Chondrocyte (in vitro differentiated cells): ENCODE results near the gene NSDHL. TPM values are rescaled to one million over a fixed set of nuclear protein-coding genes. Genes with fewer than 3 reads are reported as not detected.
"Not testable (repeated sequence)": the region's sequence is repeated elsewhere in the genome, so short reads cannot be mapped to it uniquely, and the experiment has no call there.

Experiments
- DNase-seq: peaks from one replicate; pipeline ENCODE4 v3.0.0; 2021; ENCODE audit warnings: mixed read lengths, low spot score
- H3K27ac Mint-ChIP-seq: one replicate; pipeline ENCODE4 v1.8.0; 2021; ENCODE audit warnings: mild to moderate bottlenecking, moderate library complexity, mixed read lengths; ENCODE audit not compliant: unreplicated experiment
- H3K27me3 Mint-ChIP-seq: 2 replicates; pipeline ENCODE4 v1.8.0; 2021; ENCODE audit warnings: low read depth, mixed read lengths
- H3K36me3 Mint-ChIP-seq: 2 replicates; pipeline ENCODE4 v1.8.0; 2021; ENCODE audit warnings: low read depth, mixed read lengths
- H3K4me1 Mint-ChIP-seq: 2 replicates; pipeline ENCODE4 v1.8.0; 2021; ENCODE audit warnings: low read depth, mild to moderate bottlenecking, mixed read lengths
- H3K4me3 Mint-ChIP-seq: one replicate; pipeline ENCODE4 v1.8.0; 2021; ENCODE audit warnings: mild to moderate bottlenecking, moderate library complexity, mixed read lengths; ENCODE audit not compliant: unreplicated experiment
- H3K9me3 Mint-ChIP-seq: 2 replicates; pipeline ENCODE4 v1.8.0; 2021; ENCODE audit warnings: low read depth, mixed read lengths
- CTCF ChIP-seq: fragments of 200-600 bp; sonication (generic); IDR thresholded peaks from 2 replicates; pipeline ENCODE4 v1.5.0; 2021; ENCODE audit warnings: antibody characterized with exemption, mild to moderate bottlenecking, moderate library complexity
- total RNA-seq: library from RNA; stranded (reverse); gene quantifications from 3 replicates; pipeline ENCODE4 v1.2.1, GENCODE V29; 2021

Gene NSDHL
- total RNA-seq, 1 donor from 2014 or later: 18.1 TPM

GRCh38 chrX:152831391-152831790, 528 bp downstream of the NSDHL start:
- H3K36me3 Mint-ChIP-seq: peaks cover 5% of the 10 kb centered on the region
- H3K27me3 Mint-ChIP-seq: no peaks in the 10 kb centered on the region
- peaks cover 28% of the 10 kb centered on the region for H3K4me1 Mint-ChIP-seq
- H3K27ac Mint-ChIP-seq: peak overlapping the region; percentile 85
- peaks cover 9% of the 10 kb centered on the region for H3K9me3 Mint-ChIP-seq
- no peak for DNase-seq
- no peak for TF ChIP-seq CTCF
- H3K4me3 Mint-ChIP-seq: peak overlapping the region; percentile 93

- peaks cover 3% of the 10 kb centered on the region for H3K36me3 Mint-ChIP-seq
- DNase-seq: no peak
- TF ChIP-seq CTCF: no peak
- no peaks in the 10 kb centered on the region for H3K27me3 Mint-ChIP-seq
- peaks cover 12% of the 10 kb centered on the region for H3K9me3 Mint-ChIP-seq
- H3K27ac Mint-ChIP-seq: no peak overlapping the region
- peaks cover 28% of the 10 kb centered on the region for H3K4me1 Mint-ChIP-seq
- H3K4me3 Mint-ChIP-seq: peak overlapping the region; percentile 34
These were observed 1.7 kb downstream of the NSDHL start for GRCh38 chrX:152832520-152832919.

- peaks cover 3% of the 10 kb centered on the region for H3K36me3 Mint-ChIP-seq
- no peaks in the 10 kb centered on the region for H3K27me3 Mint-ChIP-seq
- no peak for TF ChIP-seq CTCF
- no peak overlapping the region for H3K4me3 Mint-ChIP-seq
- peak overlapping the region; percentile 30 for H3K27ac Mint-ChIP-seq
- H3K4me1 Mint-ChIP-seq: peaks cover 28% of the 10 kb centered on the region
- no peak for DNase-seq
- H3K9me3 Mint-ChIP-seq: peaks cover 18% of the 10 kb centered on the region
These were observed 2.5 kb downstream of the NSDHL start for GRCh38 chrX:152833378-152833777.

GRCh38 chrX:152835470-152835869, 4.6 kb downstream of the NSDHL start:
- H3K27ac Mint-ChIP-seq, H3K4me3 Mint-ChIP-seq, H3K27me3 Mint-ChIP-seq, H3K36me3 Mint-ChIP-seq, DNase-seq: not testable (repeated sequence)
- Mint-ChIP-seq H3K4me1 (peaks cover 19% of the 10 kb centered on the region), H3K9me3 (peaks cover 27% of the 10 kb centered on the region)

- TF ChIP-seq CTCF: no peak
- no peak overlapping the region for H3K27ac Mint-ChIP-seq
- no peaks in the 10 kb centered on the region for H3K4me1 Mint-ChIP-seq
- peaks cover 21% of the 10 kb centered on the region for H3K9me3 Mint-ChIP-seq
- no peak for DNase-seq
- H3K4me3 Mint-ChIP-seq: no peak overlapping the region
- H3K36me3 Mint-ChIP-seq: peaks cover 5% of the 10 kb centered on the region
- H3K27me3 Mint-ChIP-seq: no peaks in the 10 kb centered on the region
These were observed 12.0 kb downstream of the NSDHL start for GRCh38 chrX:152842772-152843338.

- Mint-ChIP-seq H3K4me3 (no peak overlapping the region), H3K27ac (no peak overlapping the region), H3K36me3 (peaks cover 5% of the 10 kb centered on the region), H3K27me3 (no peaks in the 10 kb centered on the region), H3K4me1 (no peaks in the 10 kb centered on the region), H3K9me3 (peaks cover 16% of the 10 kb centered on the region)
- no peak for TF ChIP-seq CTCF
- DNase-seq: no peak
These were observed 13.0 kb downstream of the NSDHL start for GRCh38 chrX:152843852-152844251.
